ENCODE measurements around the gene TNNI3.

DNA sequence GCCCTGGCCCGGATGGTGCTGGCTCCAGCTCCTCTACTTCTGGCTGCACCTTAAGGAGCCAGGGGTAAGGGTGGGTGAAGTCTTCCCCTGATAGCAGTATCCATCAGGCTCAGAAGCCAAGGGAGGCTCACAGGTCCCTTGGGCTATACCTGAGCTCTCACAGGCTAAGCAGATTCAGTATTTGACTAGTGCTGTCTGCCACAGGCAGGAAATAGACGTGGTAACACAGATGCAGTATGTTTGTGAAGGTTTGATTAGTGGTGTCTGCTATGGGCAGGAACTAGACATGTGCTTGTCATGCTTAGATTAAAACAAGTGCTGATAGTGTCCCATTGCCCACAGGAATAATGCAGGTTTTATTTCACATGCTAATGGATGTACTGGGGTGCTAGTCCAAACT lies 18.5 kb upstream of the TNNI3 start:
- TF ChIP-seq POLR2A (IDR thresholded peaks at IDR 0.05) = no peak
- TF ChIP-seq CTCF (IDR thresholded peaks at IDR 0.05 in 4 of 5, conservative IDR thresholded peaks at IDR 0.05 in 1 of 5) = no peak
